ENCODE data around the gene ITPRID2.

ITPRID2 gene

DNA sequence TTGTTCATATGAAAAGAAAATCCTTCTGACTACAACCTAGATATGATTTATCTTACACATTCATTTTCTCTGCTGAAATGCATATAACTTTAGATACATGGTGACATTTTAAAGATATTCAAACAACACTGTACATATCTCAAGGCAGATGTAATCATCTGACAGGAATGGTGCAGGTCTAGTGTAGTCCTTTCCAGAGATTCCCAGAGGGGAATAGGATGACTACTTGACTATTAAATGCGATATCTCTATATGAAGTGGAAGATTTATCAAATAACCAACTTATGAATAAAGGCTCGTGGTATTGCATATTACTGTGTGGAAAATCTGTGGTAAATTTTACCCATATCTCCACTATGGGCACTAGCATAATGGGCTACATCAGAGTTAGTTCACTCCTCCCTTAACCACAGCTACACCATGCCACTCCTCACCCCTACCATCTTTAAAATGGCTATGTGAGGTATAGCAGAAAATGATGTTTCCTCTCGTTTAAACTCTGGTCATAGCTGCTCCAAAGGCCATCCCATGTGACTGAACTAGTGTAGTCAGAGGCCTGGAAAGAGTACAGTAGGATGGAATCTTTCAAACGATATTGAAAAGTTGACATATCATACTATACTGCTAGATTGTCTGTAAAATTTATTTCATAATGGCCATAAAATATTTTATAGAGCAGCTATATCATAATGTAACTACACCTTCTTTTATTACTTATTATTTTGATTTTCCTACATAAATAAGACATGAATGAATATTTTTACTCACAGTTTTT is 9.1 kb upstream of the ITPRID2 start:
- no peak for DNase-seq

DNA sequence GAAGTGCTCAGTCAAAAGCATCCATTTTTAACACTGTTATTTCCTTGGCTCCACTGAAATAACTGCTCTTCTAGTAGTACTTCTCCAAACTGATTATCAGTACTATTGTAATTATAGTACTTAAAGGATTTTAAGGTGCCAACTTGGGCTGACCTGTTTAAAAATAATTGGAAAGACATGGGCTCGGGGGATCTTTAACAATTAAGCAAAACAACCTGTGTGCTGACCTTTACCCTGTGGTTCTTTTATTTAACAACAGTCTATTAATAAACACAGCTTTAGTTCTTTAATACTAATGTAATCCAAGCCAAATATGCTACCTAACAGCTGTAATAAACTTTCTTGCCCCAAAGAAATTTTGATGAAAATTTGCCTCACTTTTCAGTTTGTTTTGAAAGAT is 6.9 kb upstream of the ITPRID2 start:
- DNase-seq, result no peak

- no peak for DNase-seq
Observed at GRCh38 chr2:181885096-181885495, 6.4 kb upstream of the ITPRID2 start.

GRCh38 chr2:181886192-181886591 is 5.3 kb upstream of the ITPRID2 start:
- no peak for DNase-seq

GRCh38 chr2:181887045-181887444 is 4.5 kb upstream of the ITPRID2 start:
- no peak for DNase-seq

DNA sequence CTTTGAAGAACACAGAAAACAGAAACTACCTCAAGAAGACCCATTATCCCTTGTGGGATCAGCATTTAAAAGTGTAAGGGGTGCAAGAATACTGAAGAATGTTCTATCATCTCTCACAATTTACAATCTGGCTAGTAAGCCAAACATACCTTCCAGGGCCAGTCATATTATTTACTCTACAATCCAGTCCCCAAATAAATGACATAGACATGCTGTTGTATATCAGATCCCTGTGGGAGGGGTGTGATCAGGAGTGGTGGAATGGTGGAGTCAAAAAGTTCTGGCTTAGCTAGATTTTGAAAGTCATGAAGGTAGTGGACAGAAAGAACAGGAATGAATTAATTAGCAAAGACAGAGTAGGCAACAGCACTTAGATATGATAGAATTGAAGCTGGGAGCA is 1.8 kb upstream of the ITPRID2 start:
- no peak for DNase-seq

DNA sequence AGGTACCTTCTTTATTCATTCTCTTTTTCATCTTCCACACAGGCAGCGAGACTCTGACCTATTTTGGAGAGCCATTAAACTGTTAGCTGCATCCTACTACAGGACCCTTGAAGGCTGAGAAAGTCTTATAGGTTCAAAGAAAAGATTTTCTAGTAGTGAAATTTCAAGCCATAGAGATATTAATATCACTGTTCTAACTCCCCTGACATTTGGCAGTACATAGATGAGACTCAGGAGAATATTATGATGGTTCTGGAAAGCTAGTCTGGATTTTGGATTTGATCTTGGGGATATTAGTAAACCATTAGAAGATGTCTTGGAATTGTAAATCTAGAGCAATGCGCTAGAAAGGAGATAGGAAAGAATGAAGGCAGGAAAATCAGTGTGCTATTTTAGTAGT is 1.3 kb upstream of the ITPRID2 start:
- no peak for DNase-seq

- DNase-seq, result peak; percentile 67
Observed at GRCh38 chr2:181891966-181892798, 652 bp downstream of the ITPRID2 start.

- no peak for DNase-seq
Observed at GRCh38 chr2:181892799-181893435, 1.4 kb downstream of the ITPRID2 start.

DNA sequence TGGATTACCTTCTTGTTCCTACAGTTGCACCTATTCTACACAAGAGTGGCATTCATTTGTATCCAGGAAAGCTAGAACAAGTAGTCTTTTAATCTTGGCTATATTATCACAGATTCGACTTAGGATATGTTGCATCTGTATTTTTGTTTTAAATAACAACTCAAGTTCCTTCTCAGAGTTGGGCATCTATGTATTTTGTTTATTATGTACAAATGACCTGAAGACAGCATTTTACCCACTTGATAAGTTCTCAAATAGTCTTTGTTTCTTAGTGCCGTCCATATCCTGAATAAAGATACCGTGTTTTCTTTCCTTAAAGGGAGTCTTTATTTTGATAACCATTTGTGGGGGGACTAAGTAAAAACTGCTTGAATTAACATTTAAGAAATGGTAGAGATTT is 2.9 kb downstream of the ITPRID2 start:
- no peak for DNase-seq

GRCh38 chr2:181895818-181896217 is 4.3 kb downstream of the ITPRID2 start:
- no peak for DNase-seq

DNA sequence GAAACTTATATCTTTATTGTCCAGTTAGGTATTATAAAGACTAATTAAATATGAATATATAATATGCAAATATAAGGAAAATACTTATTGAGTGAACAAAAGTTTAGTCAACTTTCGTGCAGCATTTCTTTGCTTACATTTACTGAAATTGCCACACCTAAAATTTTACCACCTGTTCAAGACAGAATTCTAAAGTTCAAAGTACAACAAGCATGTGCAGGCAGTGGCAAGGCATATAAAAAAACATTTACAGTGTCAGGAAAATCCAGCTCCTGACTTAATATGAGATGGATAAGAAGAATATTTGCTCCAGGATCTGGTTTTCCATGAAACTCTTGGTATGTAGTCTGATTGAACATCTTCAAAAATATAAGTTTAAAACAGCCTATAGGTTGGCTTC is 4.8 kb downstream of the ITPRID2 start:
- DNase-seq, result no peak

DNA sequence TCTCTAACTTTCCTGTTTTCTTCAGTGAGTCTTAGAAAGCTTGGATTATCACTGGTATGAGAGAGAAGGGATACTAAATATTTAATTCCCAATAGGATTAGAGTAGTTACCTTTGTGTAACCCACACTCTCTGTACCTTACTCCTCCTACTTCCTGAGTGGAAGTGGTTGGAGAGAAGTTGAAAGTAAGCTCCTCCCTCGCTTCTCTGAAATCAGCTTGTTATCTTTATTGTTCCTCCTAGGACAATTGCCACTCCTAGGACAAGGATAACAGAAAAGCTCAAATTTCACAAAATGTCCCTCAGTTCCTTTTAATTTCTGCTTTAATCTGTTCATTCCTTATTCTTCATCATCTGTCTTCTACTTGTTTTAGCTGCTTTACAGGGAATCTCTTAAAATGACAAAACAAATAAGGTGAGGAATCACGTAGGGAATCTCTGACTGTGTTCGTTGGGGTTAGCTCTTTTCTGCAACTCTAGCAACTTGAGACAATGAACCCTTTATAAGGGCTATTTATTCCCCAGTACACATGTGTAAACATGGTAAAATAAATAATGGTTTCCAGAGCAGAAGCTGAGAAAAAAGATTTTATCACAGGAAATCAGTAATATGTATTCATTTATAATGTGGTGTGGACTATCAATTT is 8.6 kb downstream of the ITPRID2 start:
- no peak for DNase-seq

GRCh38 chr2:181902625-181903024 is 11.1 kb downstream of the ITPRID2 start:
- no peak for DNase-seq

GRCh38 chr2:181904022-181904632 is 12.6 kb downstream of the ITPRID2 start:
- DNase-seq, result no peak

DNA sequence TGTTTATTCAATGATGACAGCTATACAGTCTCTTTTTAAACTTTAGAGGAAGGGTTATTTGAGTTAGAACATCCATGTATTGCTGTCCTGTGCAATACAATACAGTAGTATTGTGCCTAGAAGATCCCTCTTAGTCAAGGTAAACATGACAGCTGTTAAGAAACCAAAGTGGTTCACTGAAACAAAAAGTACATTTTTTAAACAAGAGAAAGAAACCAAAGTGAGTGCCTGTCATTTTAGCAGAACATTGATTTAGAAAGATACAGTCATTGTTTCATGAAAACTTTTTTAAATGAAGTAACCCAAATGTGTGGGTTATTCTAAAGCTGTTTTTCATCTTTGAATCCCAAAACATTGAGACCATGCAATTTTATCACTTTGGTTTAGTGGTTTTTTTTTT is 15.5 kb downstream of the ITPRID2 start:
- no peak for DNase-seq

- no peak for DNase-seq
Observed at GRCh38 chr2:181907635-181908034, 16.1 kb downstream of the ITPRID2 start.

- DNase-seq, result no peak
Observed at GRCh38 chr2:181910028-181910831, 18.7 kb downstream of the ITPRID2 start.

- DNase-seq, result no peak
Observed at GRCh38 chr2:181911830-181912229, 20.3 kb downstream of the ITPRID2 start.

DNA sequence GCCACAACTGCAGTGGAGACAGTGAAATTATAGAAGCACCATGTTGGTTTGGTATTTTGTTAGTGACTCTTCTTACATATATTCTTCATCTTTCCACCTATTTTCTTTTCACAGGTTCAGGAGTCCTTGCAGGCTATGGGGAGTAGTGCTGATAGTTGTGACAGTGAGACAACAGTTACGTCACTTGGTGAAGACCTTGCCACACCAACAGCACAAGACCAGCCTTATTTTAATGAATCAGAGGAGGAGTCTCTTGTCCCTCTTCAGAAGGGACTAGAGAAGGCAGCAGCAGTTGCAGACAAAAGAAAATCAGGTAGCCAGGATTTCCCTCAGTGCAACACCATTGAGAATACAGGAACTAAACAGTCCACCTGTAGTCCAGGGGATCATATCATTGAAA is 23.6 kb downstream of the ITPRID2 start:
- DNase-seq, result no peak

DNA sequence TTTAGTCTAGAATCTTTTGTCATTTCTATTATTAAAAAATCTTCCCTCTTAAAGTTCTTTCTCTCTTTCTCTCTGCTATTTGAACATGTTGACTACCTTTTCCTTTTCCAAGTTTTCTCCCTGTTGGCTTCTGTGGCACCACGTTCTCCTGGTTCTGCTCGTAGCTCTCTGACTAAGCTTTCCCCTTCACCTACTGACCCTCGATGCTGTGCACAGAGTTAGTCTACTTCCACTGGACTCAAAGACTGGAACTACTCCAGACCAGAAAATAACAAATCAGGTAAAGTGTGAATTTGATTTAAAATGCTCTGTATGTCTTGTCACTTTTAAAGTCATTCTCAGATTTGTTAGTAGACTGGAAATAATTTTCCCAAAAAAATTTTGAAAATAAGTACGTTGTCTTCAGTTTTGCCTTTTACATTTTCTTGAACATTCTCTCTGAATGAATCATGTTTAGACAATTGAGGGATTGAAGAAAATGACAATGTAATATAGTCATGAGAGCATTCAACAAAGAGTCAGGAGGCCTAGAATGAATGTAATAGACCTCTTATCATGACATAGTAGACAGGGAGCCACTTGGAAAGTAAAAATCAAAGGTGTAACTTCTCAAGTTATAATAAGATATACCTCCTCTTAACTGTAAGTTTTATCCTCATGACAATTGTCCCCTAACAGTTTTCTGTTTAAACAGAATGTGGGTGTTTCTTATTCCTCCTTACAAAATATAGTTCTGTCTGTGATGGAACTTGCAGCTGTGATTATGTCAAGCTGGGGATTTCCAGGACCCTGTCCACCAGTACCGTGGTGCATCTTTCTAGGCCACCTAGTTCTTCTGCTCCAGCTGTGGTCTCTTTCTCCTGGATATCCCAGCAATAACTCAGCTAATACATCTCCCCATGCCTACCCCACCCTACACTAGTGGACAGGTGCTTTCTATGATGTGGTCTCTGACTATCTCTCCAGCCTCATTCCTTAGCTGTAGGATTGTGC is 25.5 kb downstream of the ITPRID2 start:
- no peak for DNase-seq
